Measurements from ENCODE around the gene CC2D2B.
"Not testable (repeated sequence)": the region's sequence is repeated elsewhere in the genome, so short reads cannot be mapped to it uniquely, and the experiment has no call there.

- not testable (repeated sequence) for TF ChIP-seq JUN (CRISPR knock-in tag; IDR thresholded peaks at IDR 0.05); ATF6 (CRISPR knock-in tag; IDR thresholded peaks at IDR 0.05); FOXP1 (CRISPR knock-in tag; IDR thresholded peaks at IDR 0.05; ENCODE audit: borderline replicate concordance); CTCF (IDR thresholded peaks at IDR 0.05); ATF3 (CRISPR knock-in tag; conservative IDR thresholded peaks at IDR 0.05)
Measured at GRCh38 chr10:95916039-95916438, 8.3 kb downstream of the CC2D2B start.

Data from WTC11 (cell line).